Caco-2 (cell line): ENCODE results near the gene PPFIBP2. TPM values are rescaled to one million over a fixed set of nuclear protein-coding genes. Genes with fewer than 3 reads are reported as not detected.

ENCODE experiments used
- BruUV-seq: library from RNA; stranded (reverse); fragments of 400-500 nt; replicated peaks from 2 replicates; lab custom pipeline; 2021; lab: Mats Ljungman, UMichigan
- CTCF ChIA-PET: fragments of 300-600 bp; sonication (Branson Sonifier 250); formaldehyde crosslinking; loops from one replicate; lab custom pipeline; 2022; ENCODE audit warnings: antibody characterized with exemption; lab: Charles Lee
- POLR2A ChIA-PET: fragments of 300-600 bp; sonication (Branson Sonifier 250); formaldehyde crosslinking; loops from one replicate; lab custom pipeline; 2022; ENCODE audit warnings: antibody characterized with exemption; lab: Charles Lee
- DNase-seq, 2 experiments: peaks; one replicate each; pipeline versions ENCODE4 v3.0.0 to v3.0.0-alpha.2; 2020 to 2022
- H3K27me3 ChIP-seq: replicated peaks from 2 replicates; pipeline ENCODE4 v1.6.0; 2011; ENCODE audit warnings: low read length; ENCODE audit not compliant: control insufficient read depth, insufficient read depth
- H3K36me3 ChIP-seq: 2 replicates; pipeline ENCODE4 v1.5.1; 2011; ENCODE audit warnings: low read length; ENCODE audit not compliant: control insufficient read depth, insufficient read depth
- H3K4me1 ChIP-seq: fragments of 250-450 bp; sonication (Bioruptor Pico); 2 replicates; pipeline ENCODE4 v1.5.1; 2020; ENCODE audit warnings: mild to moderate bottlenecking
- H3K4me3 ChIP-seq: 2 replicates; pipeline ENCODE4 v1.5.1; 2011; ENCODE audit warnings: low read depth, mild to moderate bottlenecking, control low read depth, low read length
- H3K9me3 ChIP-seq: fragments of 250-450 bp; sonication (Bioruptor Pico); 2 replicates; pipeline ENCODE4 v1.5.1; 2020; ENCODE audit warnings: mild to moderate bottlenecking, moderate library complexity
- H3K27ac Mint-ChIP-seq: one replicate; pipeline ENCODE4 v1.8.0; 2022; ENCODE audit warnings: mixed read lengths; ENCODE audit not compliant: unreplicated experiment
- H3K27me3 Mint-ChIP-seq: one replicate; pipeline ENCODE4 v1.8.0; 2022; ENCODE audit warnings: mixed read lengths; ENCODE audit not compliant: insufficient read depth, unreplicated experiment
- H3K36me3 Mint-ChIP-seq: one replicate; pipeline ENCODE4 v1.8.0; 2022; ENCODE audit warnings: mild to moderate bottlenecking, mixed read lengths; ENCODE audit not compliant: insufficient read depth, unreplicated experiment
- H3K4me1 Mint-ChIP-seq: one replicate; pipeline ENCODE4 v1.8.0; 2022; ENCODE audit warnings: low read depth, mixed read lengths; ENCODE audit not compliant: unreplicated experiment
- H3K4me3 Mint-ChIP-seq: one replicate; pipeline ENCODE4 v1.8.0; 2022; ENCODE audit warnings: mild to moderate bottlenecking, moderate library complexity, mixed read lengths; ENCODE audit not compliant: unreplicated experiment
- H3K9me3 Mint-ChIP-seq: one replicate; pipeline ENCODE4 v1.8.0; 2022; ENCODE audit warnings: mixed read lengths; ENCODE audit not compliant: unreplicated experiment
- CTCF ChIP-seq, 2 experiments: fragments of 200-600 bp in 1 of 2; IDR thresholded peaks; 1 replicate in 1 of 2; 2 replicates in 1 of 2; pipeline versions ENCODE4 v1.5.1 to v1.8.0; 2011 to 2022; ENCODE audit warnings: antibody characterized with exemption in 1 of 2, control low read depth in 1 of 2, inconsistent platforms in 1 of 2, low read depth in 1 of 2, low read length in 1 of 2, mild to moderate bottlenecking in 1 of 2, moderate library complexity in 1 of 2; ENCODE audit not compliant: insufficient read depth in 1 of 2, severe bottlenecking in 1 of 2, unreplicated experiment in 1 of 2
- intact Hi-C: fragments of 100-400 bp; cut with micrococcal nuclease; formaldehyde crosslinking; loops from one replicate; pipeline ENCODE4 v1.10.0; 2022; ENCODE audit not compliant: unreplicated experiment
- total RNA-seq: library from RNA; stranded (reverse); gene quantifications from 2 replicates; pipeline ENCODE4 v1.2.3, GENCODE V29; 2022

The PPFIBP2 gene
- total RNA-seq, 1 experiment from 2014 or later, result 72.5 TPM

- intact Hi-C loops, result no loop called here
- ChIA-PET POLR2A (no interaction called here), CTCF (no interaction called here)
- no TSS peak for BruUV-seq
- DNase-seq, result no peak
- Mint-ChIP-seq H3K27me3 (no peaks in the 10 kb centered on the region), H3K36me3 (peaks cover 7% of the 10 kb centered on the region), H3K9me3 (no peaks in the 10 kb centered on the region), H3K4me1 (no peaks in the 10 kb centered on the region), H3K4me3 (no peak overlapping the region), H3K27ac (no peak overlapping the region)
- H3K4me1 ChIP-seq, result no peaks in the 10 kb centered on the region; the same call in 1 of the 2 replicates
- H3K27me3 ChIP-seq, result no peaks in the 10 kb centered on the region
- H3K9me3 ChIP-seq, result no peaks in the 10 kb centered on the region
- no peak overlapping the region for H3K4me3 ChIP-seq
- TF ChIP-seq CTCF (IDR thresholded peaks at IDR 0.05; ENCODE audit: insufficient read depth in 1 of 2, low read depth in 1 of 2, low read length in 1 of 2, severe bottlenecking in 1 of 2, unreplicated experiment in 1 of 2), result no peak
- H3K36me3 ChIP-seq, result no peaks in the 10 kb centered on the region
Observed at GRCh38 chr11:7563281-7563680, 49.5 kb downstream of the PPFIBP2 start.

GRCh38 chr11:7564803-7565202 is 51.0 kb downstream of the PPFIBP2 start:
- Mint-ChIP-seq H3K27me3 (no peaks in the 10 kb centered on the region), H3K9me3 (no peaks in the 10 kb centered on the region), H3K27ac (no peak overlapping the region), H3K4me1 (no peaks in the 10 kb centered on the region), H3K4me3 (no peak overlapping the region), H3K36me3 (peaks cover 7% of the 10 kb centered on the region)
- Histone ChIP-seq H3K9me3 (no peaks in the 10 kb centered on the region), H3K4me1 (no peaks in the 10 kb centered on the region; the same call in 1 of the 2 replicates), H3K36me3 (no peaks in the 10 kb centered on the region), H3K27me3 (no peaks in the 10 kb centered on the region), H3K4me3 (no peak overlapping the region)
- no TSS peak for BruUV-seq
- TF ChIP-seq CTCF (IDR thresholded peaks at IDR 0.05; ENCODE audit: insufficient read depth in 1 of 2, low read depth in 1 of 2, low read length in 1 of 2, severe bottlenecking in 1 of 2, unreplicated experiment in 1 of 2), result no peak
- ChIA-PET POLR2A (no interaction called here), CTCF (no interaction called here)
- no peak for DNase-seq
- intact Hi-C loops, result no loop called here

- Histone ChIP-seq H3K27me3 (no peaks in the 10 kb centered on the region), H3K36me3 (no peaks in the 10 kb centered on the region), H3K4me3 (no peak overlapping the region), H3K4me1 (peaks cover 12% of the 10 kb centered on the region), H3K9me3 (no peaks in the 10 kb centered on the region)
- Mint-ChIP-seq H3K9me3 (no peaks in the 10 kb centered on the region), H3K4me3 (no peak overlapping the region), H3K4me1 (peaks cover 14% of the 10 kb centered on the region), H3K27ac (no peak overlapping the region), H3K36me3 (peaks cover 7% of the 10 kb centered on the region), H3K27me3 (no peaks in the 10 kb centered on the region)
- DNase-seq, result no peak
- ChIA-PET CTCF (no interaction called here), POLR2A (no interaction called here)
- TF ChIP-seq CTCF (IDR thresholded peaks at IDR 0.05; ENCODE audit: insufficient read depth in 1 of 2, low read depth in 1 of 2, low read length in 1 of 2, severe bottlenecking in 1 of 2, unreplicated experiment in 1 of 2), result no peak
- intact Hi-C loops, result no loop called here
- no TSS peak for BruUV-seq
Observed at GRCh38 chr11:7567311-7567710, 53.5 kb downstream of the PPFIBP2 start.
